ENCODE data around the gene C4orf50. TPM values are rescaled to one million over a fixed set of nuclear protein-coding genes. Genes with fewer than 3 reads are reported as not detected.

The C4orf50 gene
- under 1 TPM; 0.03 to 0.10 TPM for total RNA-seq
- polyA plus RNA-seq (ENCODE audit: insufficient read length in 6 of 6) = under 1 TPM in 5 of 6 donors, not detected in 1; 0.01 TPM
- long read RNA-seq, donor 1 = 0 reads
- long read RNA-seq, donor 2 = 0 reads
- long read RNA-seq, donor 3 = 0 reads
- long read RNA-seq, donor 4 = 0 reads
- long read RNA-seq, donor 5 = 0 reads
- long read RNA-seq, donor 6 = 0 reads
- long read RNA-seq, donor 7 = 0 reads
- long read RNA-seq, donor 8 = 0 reads
- long read RNA-seq, donor 9 = 0 reads
- long read RNA-seq, donor 10 = 0 reads
- long read RNA-seq, donor 11 = 0 reads
- long read RNA-seq, donor 12 = 0 reads

DNA sequence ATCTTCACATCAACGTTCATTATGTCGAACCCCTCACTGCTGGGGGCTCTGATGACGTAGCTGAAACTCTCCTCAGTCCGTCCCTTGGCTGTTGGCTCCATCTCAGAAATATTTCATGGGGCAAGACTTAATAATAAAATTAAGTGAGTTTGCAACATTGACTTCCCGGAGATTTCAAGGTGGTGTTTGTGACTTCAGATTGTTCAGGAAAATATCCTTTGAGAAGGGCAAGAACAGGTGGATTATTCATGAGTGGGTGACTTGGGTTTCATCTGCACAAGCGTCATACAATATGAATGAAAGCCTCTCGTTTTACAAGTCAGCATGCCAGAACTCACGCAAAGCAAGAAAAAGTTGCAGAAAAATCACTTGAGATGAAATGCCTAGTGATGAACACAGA is at the start of gene C4orf50:
Gene C4orf50, minus strand, starts transcription at position 101 of the 400 bp plus-strand sequence.
- H3K36me3 ChIP-seq = no peaks in the 10 kb centered on the region
- H3K27me3 ChIP-seq = peaks cover 0 to 48% of the 10 kb centered on the region in 2 donors
- no peaks in the 10 kb centered on the region for H3K4me1 ChIP-seq
- DNase-seq = no peak
- no peak for ATAC-seq
- H3K9me3 ChIP-seq = no peaks in the 10 kb centered on the region
- TF ChIP-seq, protein P1, sequence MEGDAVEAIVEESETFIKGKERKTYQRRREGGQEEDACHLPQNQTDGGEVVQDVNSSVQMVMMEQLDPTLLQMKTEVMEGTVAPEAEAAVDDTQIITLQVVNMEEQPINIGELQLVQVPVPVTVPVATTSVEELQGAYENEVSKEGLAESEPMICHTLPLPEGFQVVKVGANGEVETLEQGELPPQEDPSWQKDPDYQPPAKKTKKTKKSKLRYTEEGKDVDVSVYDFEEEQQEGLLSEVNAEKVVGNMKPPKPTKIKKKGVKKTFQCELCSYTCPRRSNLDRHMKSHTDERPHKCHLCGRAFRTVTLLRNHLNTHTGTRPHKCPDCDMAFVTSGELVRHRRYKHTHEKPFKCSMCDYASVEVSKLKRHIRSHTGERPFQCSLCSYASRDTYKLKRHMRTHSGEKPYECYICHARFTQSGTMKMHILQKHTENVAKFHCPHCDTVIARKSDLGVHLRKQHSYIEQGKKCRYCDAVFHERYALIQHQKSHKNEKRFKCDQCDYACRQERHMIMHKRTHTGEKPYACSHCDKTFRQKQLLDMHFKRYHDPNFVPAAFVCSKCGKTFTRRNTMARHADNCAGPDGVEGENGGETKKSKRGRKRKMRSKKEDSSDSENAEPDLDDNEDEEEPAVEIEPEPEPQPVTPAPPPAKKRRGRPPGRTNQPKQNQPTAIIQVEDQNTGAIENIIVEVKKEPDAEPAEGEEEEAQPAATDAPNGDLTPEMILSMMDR (IDR thresholded peaks at IDR 0.05) = no peak
- no peak within 1 kb of the TSS for H3K4me3 ChIP-seq
- H3K27ac ChIP-seq = no peak within 1 kb of the TSS
- intact Hi-C loops (cut with DNase I) = no loop called here

DNA sequence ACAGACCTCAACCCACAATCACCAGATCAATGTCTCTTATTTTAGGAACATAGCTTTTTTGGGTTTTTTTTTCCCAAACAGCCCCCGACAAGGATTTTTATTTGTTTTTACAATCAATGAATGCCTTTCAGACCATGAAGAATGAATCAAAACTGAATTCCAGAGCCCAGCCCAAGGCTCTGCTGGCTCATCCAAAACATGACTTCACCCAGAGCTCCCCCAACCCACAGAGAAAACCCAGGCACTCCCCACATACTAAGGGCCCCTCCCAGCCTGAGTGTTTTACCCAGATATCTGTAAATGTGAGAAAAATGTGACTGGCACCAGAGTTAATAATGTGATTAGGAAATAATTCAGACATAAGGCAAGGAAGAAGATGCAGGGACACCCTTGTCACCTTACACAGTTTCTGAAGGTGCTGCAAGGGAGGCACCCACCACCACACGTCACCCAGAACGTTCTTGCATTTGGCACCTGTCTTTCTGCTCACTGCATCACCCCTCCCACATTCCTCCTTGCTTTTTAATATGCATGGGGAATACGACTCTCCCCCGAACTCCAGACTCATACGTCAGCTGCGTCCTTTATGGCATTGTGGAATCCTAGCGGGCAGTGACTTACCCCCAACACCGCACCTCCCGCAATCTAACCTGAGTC is 47.8 kb upstream of the C4orf50 start:
- Histone ChIP-seq H3K27me3 (peaks cover 0 to 19% of the 10 kb centered on the region in 2 donors), H3K4me1 (no peaks in the 10 kb centered on the region), H3K4me3 (no peak overlapping the region), H3K36me3 (no peaks in the 10 kb centered on the region), H3K9me3 (peaks cover 0 to 6% of the 10 kb centered on the region in 2 donors), H3K27ac (no peak overlapping the region)
- intact Hi-C loops (cut with DNase I) = no loop called here
- ATAC-seq (no peak), DNase-seq (no peak)
- TF ChIP-seq, protein P1 (IDR thresholded peaks at IDR 0.05) = no peak

DNA sequence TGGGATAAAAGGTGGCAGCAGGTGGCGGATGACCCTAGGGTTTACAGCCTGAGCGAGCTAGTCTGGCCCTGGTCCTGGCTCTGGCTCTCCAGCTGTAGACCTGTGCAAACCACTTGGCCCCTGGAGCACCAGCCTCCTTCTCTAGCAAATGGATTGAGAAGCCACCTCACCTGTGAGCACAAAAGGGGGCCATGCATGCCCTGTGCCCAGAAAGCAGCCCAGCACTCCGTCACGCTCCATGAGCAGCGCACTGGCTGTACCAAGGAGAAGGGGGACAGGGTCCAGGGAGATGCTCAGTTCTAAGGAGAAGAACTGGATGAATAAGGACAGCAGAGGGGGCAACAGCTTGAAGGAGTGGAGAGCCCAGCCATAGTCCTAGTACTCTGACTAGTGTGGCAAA is 46.9 kb upstream of the C4orf50 start:
- peaks cover 0 to 16% of the 10 kb centered on the region in 2 donors for H3K27me3 ChIP-seq
- DNase-seq = peak in 1 of 4 donors; percentile 27
- no peak for ATAC-seq
- H3K4me3 ChIP-seq = no peak overlapping the region
- H3K36me3 ChIP-seq = no peaks in the 10 kb centered on the region
- peaks cover 0 to 15% of the 10 kb centered on the region in 2 donors for H3K9me3 ChIP-seq
- intact Hi-C loops (cut with DNase I) = no loop called here
- H3K27ac ChIP-seq = no peak overlapping the region
- no peaks in the 10 kb centered on the region for H3K4me1 ChIP-seq
- TF ChIP-seq, protein P1 (IDR thresholded peaks at IDR 0.05) = no peak

DNA sequence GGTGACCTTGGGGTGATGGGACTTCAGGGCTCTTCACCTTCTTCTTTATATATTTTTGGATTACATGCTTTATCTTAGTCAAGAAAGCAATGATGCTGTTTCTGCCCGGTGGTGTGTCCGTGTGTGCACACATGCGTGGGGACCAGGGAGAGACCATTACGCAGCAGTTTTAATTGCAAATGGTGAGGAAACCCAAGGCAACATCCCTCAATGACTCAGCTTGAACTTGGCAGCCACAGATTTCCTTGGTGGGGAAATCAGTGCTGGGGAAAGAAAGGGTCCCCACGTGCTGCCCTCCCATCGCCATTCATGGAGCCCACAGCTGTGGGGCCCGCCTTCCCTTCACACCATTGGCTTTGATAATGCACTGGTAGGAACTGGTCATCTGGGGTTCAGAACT is 46.2 kb upstream of the C4orf50 start:
- H3K4me3 ChIP-seq = no peak overlapping the region
- TF ChIP-seq, protein P1 (IDR thresholded peaks at IDR 0.05) = no peak
- H3K27ac ChIP-seq = no peak overlapping the region
- DNase-seq = peak in 1 of 4 donors; percentile 19
- peaks cover 0 to 12% of the 10 kb centered on the region in 2 donors for H3K27me3 ChIP-seq
- intact Hi-C loops (cut with DNase I) = no loop called here
- ATAC-seq = no peak
- H3K36me3 ChIP-seq = no peaks in the 10 kb centered on the region
- no peaks in the 10 kb centered on the region for H3K4me1 ChIP-seq
- H3K9me3 ChIP-seq = peaks cover 0 to 22% of the 10 kb centered on the region in 2 donors

DNA sequence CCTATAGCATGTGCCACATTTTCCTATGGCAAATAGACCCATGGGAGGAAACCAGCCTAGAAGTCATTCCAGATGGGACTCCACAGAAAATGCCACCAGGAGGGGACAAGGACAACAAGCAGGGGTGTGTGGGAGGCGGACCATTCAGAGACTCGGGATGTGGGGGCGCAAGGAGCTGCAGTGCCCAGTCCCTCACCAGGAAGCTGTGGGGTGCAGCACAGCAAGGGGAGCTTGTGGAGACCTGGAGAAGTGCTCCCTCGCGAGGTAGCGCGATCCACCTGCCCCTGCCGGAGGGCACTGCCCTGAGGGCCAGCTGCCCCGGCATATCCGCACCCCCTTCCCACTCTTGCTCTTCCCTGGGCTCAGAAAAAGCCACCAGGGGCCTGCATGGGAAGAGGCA is 45.5 kb upstream of the C4orf50 start:
- Histone ChIP-seq H3K4me1 (no peaks in the 10 kb centered on the region), H3K36me3 (no peaks in the 10 kb centered on the region), H3K27ac (no peak overlapping the region), H3K27me3 (peaks cover 0 to 7% of the 10 kb centered on the region in 2 donors), H3K4me3 (no peak overlapping the region), H3K9me3 (peaks cover 0 to 29% of the 10 kb centered on the region in 2 donors)
- TF ChIP-seq, protein P1 (IDR thresholded peaks at IDR 0.05) = no peak
- ATAC-seq (no peak), DNase-seq (peak in 1 of 4 donors; percentile 15)
- intact Hi-C loops (cut with DNase I) = no loop called here
